Dendritic cell treated with granulocyte-macrophage colony-stimulating factor and Interleukin-4, amounts not matched to agents 40 ng/mL and 50 ng/mL, for 4 days (primary cell): ENCODE data around the gene NKAIN2.

Source experiments
- H3K27ac Mint-ChIP-seq: one replicate; pipeline ENCODE4 v1.8.0; 2022; ENCODE audit warnings: mild to moderate bottlenecking, mixed read lengths
- H3K27me3 Mint-ChIP-seq: one replicate; pipeline ENCODE4 v1.8.0; 2022; ENCODE audit warnings: mild to moderate bottlenecking, mixed read lengths
- H3K36me3 Mint-ChIP-seq: one replicate; pipeline ENCODE4 v1.8.0; 2022; ENCODE audit warnings: low read depth, mixed read lengths
- H3K4me1 Mint-ChIP-seq: one replicate; pipeline ENCODE4 v1.8.0; 2022; ENCODE audit warnings: low read depth, mixed read lengths
- H3K4me3 Mint-ChIP-seq: one replicate; pipeline ENCODE4 v1.8.0; 2022; ENCODE audit warnings: mild to moderate bottlenecking, moderate library complexity, mixed read lengths
- H3K9me3 Mint-ChIP-seq: one replicate; pipeline ENCODE4 v1.8.0; 2022; ENCODE audit warnings: mixed read lengths
- intact Hi-C: fragments of 100-400 bp; cut with micrococcal nuclease; formaldehyde crosslinking; loops from one replicate; pipeline ENCODE4 v1.15.0; 2022

Gene NKAIN2

GRCh38 chr6:124633655-124634054 lies 830.0 kb downstream of the NKAIN2 start:
- peaks cover 10% of the 10 kb centered on the region for H3K9me3 Mint-ChIP-seq
- no peaks in the 10 kb centered on the region for H3K4me1 Mint-ChIP-seq
- H3K4me3 Mint-ChIP-seq: no peak overlapping the region
- no peaks in the 10 kb centered on the region for H3K36me3 Mint-ChIP-seq
- H3K27ac Mint-ChIP-seq: no peak overlapping the region
- H3K27me3 Mint-ChIP-seq: no peaks in the 10 kb centered on the region
- intact Hi-C loops: no loop called here

- H3K27me3 Mint-ChIP-seq: no peaks in the 10 kb centered on the region
- no peaks in the 10 kb centered on the region for H3K9me3 Mint-ChIP-seq
- H3K36me3 Mint-ChIP-seq: no peaks in the 10 kb centered on the region
- no peak overlapping the region for H3K4me3 Mint-ChIP-seq
- no peaks in the 10 kb centered on the region for H3K4me1 Mint-ChIP-seq
- intact Hi-C loops: no loop called here
- H3K27ac Mint-ChIP-seq: no peak overlapping the region
Measured at GRCh38 chr6:124640432-124640831, 836.8 kb downstream of the NKAIN2 start.

- H3K9me3 Mint-ChIP-seq: peaks cover 25% of the 10 kb centered on the region
- H3K27ac Mint-ChIP-seq: no peak overlapping the region
- intact Hi-C loops: no loop called here
- no peak overlapping the region for H3K4me3 Mint-ChIP-seq
- no peaks in the 10 kb centered on the region for H3K36me3 Mint-ChIP-seq
- H3K27me3 Mint-ChIP-seq: no peaks in the 10 kb centered on the region
- H3K4me1 Mint-ChIP-seq: no peaks in the 10 kb centered on the region
Measured at GRCh38 chr6:124655866-124656265, 852.2 kb downstream of the NKAIN2 start.

GRCh38 chr6:124658053-124658452 lies 854.4 kb downstream of the NKAIN2 start:
- Mint-ChIP-seq H3K9me3 (peaks cover 12% of the 10 kb centered on the region), H3K27me3 (no peaks in the 10 kb centered on the region), H3K27ac (no peak overlapping the region), H3K4me1 (no peaks in the 10 kb centered on the region), H3K4me3 (no peak overlapping the region), H3K36me3 (no peaks in the 10 kb centered on the region)
- intact Hi-C loops: no loop called here

GRCh38 chr6:124659427-124659826 lies 855.8 kb downstream of the NKAIN2 start:
- no peaks in the 10 kb centered on the region for H3K36me3 Mint-ChIP-seq
- H3K4me3 Mint-ChIP-seq: no peak overlapping the region
- H3K9me3 Mint-ChIP-seq: peaks cover 9% of the 10 kb centered on the region
- H3K27me3 Mint-ChIP-seq: no peaks in the 10 kb centered on the region
- intact Hi-C loops: no loop called here
- H3K27ac Mint-ChIP-seq: no peak overlapping the region
- no peaks in the 10 kb centered on the region for H3K4me1 Mint-ChIP-seq

- intact Hi-C loops: no loop called here
- no peaks in the 10 kb centered on the region for H3K27me3 Mint-ChIP-seq
- H3K4me1 Mint-ChIP-seq: no peaks in the 10 kb centered on the region
- no peak overlapping the region for H3K27ac Mint-ChIP-seq
- H3K36me3 Mint-ChIP-seq: no peaks in the 10 kb centered on the region
- no peak overlapping the region for H3K4me3 Mint-ChIP-seq
- H3K9me3 Mint-ChIP-seq: peaks cover 9% of the 10 kb centered on the region
Measured at GRCh38 chr6:124660185-124660584, 856.5 kb downstream of the NKAIN2 start.

- H3K4me1 Mint-ChIP-seq: no peaks in the 10 kb centered on the region
- peaks cover 9% of the 10 kb centered on the region for H3K9me3 Mint-ChIP-seq
- H3K27me3 Mint-ChIP-seq: no peaks in the 10 kb centered on the region
- no peak overlapping the region for H3K4me3 Mint-ChIP-seq
- no peaks in the 10 kb centered on the region for H3K36me3 Mint-ChIP-seq
- no peak overlapping the region for H3K27ac Mint-ChIP-seq
- intact Hi-C loops: no loop called here
Measured at GRCh38 chr6:124661097-124661661, 857.5 kb downstream of the NKAIN2 start.

- Mint-ChIP-seq H3K36me3 (no peaks in the 10 kb centered on the region), H3K27me3 (no peaks in the 10 kb centered on the region), H3K9me3 (peaks cover 23% of the 10 kb centered on the region), H3K4me1 (no peaks in the 10 kb centered on the region), H3K4me3 (no peak overlapping the region), H3K27ac (no peak overlapping the region)
- intact Hi-C loops: no loop called here
Measured at GRCh38 chr6:124668028-124668427, 864.4 kb downstream of the NKAIN2 start.

GRCh38 chr6:124669713-124670480 lies 866.2 kb downstream of the NKAIN2 start:
- Mint-ChIP-seq H3K4me1 (no peaks in the 10 kb centered on the region), H3K36me3 (no peaks in the 10 kb centered on the region), H3K27me3 (no peaks in the 10 kb centered on the region), H3K4me3 (no peak overlapping the region), H3K9me3 (peaks cover 23% of the 10 kb centered on the region), H3K27ac (no peak overlapping the region)
- intact Hi-C loops: no loop called here

- intact Hi-C loops: no loop called here
- H3K27ac Mint-ChIP-seq: no peak overlapping the region
- no peak overlapping the region for H3K4me3 Mint-ChIP-seq
- H3K4me1 Mint-ChIP-seq: no peaks in the 10 kb centered on the region
- no peaks in the 10 kb centered on the region for H3K36me3 Mint-ChIP-seq
- H3K27me3 Mint-ChIP-seq: no peaks in the 10 kb centered on the region
- H3K9me3 Mint-ChIP-seq: peaks cover 25% of the 10 kb centered on the region
Measured at GRCh38 chr6:124670801-124671200, 867.1 kb downstream of the NKAIN2 start.

- intact Hi-C loops: no loop called here
- Mint-ChIP-seq H3K4me1 (no peaks in the 10 kb centered on the region), H3K36me3 (no peaks in the 10 kb centered on the region), H3K4me3 (no peak overlapping the region), H3K27ac (no peak overlapping the region), H3K27me3 (no peaks in the 10 kb centered on the region), H3K9me3 (peaks cover 30% of the 10 kb centered on the region)
Measured at GRCh38 chr6:124671324-124671723, 867.7 kb downstream of the NKAIN2 start.

- intact Hi-C loops: no loop called here
- Mint-ChIP-seq H3K27ac (no peak overlapping the region), H3K27me3 (no peaks in the 10 kb centered on the region), H3K36me3 (no peaks in the 10 kb centered on the region), H3K4me1 (no peaks in the 10 kb centered on the region), H3K9me3 (peaks cover 46% of the 10 kb centered on the region), H3K4me3 (no peak overlapping the region)
Measured at GRCh38 chr6:124674042-124674441, 870.4 kb downstream of the NKAIN2 start.

GRCh38 chr6:124676033-124676432 lies 872.4 kb downstream of the NKAIN2 start:
- Mint-ChIP-seq H3K9me3 (peaks cover 38% of the 10 kb centered on the region), H3K27me3 (no peaks in the 10 kb centered on the region)

GRCh38 chr6:124677874-124678273 lies 874.2 kb downstream of the NKAIN2 start:
- Mint-ChIP-seq H3K4me3 (no peak overlapping the region), H3K4me1 (no peaks in the 10 kb centered on the region), H3K9me3 (peaks cover 38% of the 10 kb centered on the region), H3K36me3 (no peaks in the 10 kb centered on the region), H3K27ac (no peak overlapping the region), H3K27me3 (no peaks in the 10 kb centered on the region)
- intact Hi-C loops: no loop called here

More at GRCh38 chr6:124676033-124676432, 872.4 kb downstream of the NKAIN2 start:
- no peaks in the 10 kb centered on the region for H3K4me1 Mint-ChIP-seq
- no peak overlapping the region for H3K4me3 Mint-ChIP-seq
- intact Hi-C loops: no loop called here
- no peak overlapping the region for H3K27ac Mint-ChIP-seq
- no peaks in the 10 kb centered on the region for H3K36me3 Mint-ChIP-seq

- Mint-ChIP-seq H3K4me1 (no peaks in the 10 kb centered on the region), H3K27me3 (no peaks in the 10 kb centered on the region), H3K36me3 (no peaks in the 10 kb centered on the region), H3K9me3 (peaks cover 38% of the 10 kb centered on the region), H3K4me3 (no peak overlapping the region), H3K27ac (no peak overlapping the region)
- intact Hi-C loops: no loop called here
Measured at GRCh38 chr6:124679387-124679786, 875.7 kb downstream of the NKAIN2 start.
